HFF-Myc (cell line): ENCODE measurements around the gene RPRD1A.
"Not testable (repeated sequence)": the region's sequence is repeated elsewhere in the genome, so short reads cannot be mapped to it uniquely, and the experiment has no call there.

Experiments used
- DNase-seq: peaks from one replicate; pipeline ENCODE4 v3.0.0-alpha.2; 2011; ENCODE audit warnings: low read depth; ENCODE audit errors: extremely low read depth
- H3K4me3 ChIP-seq: replicated peaks from 2 replicates; pipeline ENCODE4 v1.5.1; 2011; ENCODE audit warnings: low read depth, mild to moderate bottlenecking, control low read depth, low read length
- TF ChIP-seq, protein P1 (sequence below): IDR thresholded peaks from 2 replicates; pipeline ENCODE4 v1.5.1; 2012; ENCODE audit warnings: mild to moderate bottlenecking, low read depth, low read length, control low read depth; ENCODE audit errors: missing control alignments

The RPRD1A gene

DNA sequence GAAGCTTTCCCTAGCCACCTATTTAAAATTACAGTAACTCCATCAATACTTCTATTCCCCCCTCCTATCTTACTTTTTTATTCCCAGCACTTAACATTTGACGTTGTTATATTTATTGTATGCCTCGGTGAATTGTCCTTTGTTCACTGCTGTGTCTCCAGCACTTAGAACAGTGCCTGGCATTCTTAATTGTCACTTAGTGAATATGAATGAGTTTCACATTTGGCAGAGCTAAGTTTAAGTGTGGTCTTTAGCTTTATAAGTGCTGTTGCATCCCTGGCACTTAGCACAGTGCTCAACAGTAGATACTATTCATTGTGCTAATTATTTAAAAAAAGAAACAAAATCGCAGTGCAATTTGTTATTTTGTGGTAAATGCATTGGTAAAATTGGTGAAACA lies 93.2 kb downstream of the RPRD1A start:
- DNase-seq: no peak
- H3K4me3 ChIP-seq: peak overlapping the region; percentile 90
- TF ChIP-seq, protein P1, sequence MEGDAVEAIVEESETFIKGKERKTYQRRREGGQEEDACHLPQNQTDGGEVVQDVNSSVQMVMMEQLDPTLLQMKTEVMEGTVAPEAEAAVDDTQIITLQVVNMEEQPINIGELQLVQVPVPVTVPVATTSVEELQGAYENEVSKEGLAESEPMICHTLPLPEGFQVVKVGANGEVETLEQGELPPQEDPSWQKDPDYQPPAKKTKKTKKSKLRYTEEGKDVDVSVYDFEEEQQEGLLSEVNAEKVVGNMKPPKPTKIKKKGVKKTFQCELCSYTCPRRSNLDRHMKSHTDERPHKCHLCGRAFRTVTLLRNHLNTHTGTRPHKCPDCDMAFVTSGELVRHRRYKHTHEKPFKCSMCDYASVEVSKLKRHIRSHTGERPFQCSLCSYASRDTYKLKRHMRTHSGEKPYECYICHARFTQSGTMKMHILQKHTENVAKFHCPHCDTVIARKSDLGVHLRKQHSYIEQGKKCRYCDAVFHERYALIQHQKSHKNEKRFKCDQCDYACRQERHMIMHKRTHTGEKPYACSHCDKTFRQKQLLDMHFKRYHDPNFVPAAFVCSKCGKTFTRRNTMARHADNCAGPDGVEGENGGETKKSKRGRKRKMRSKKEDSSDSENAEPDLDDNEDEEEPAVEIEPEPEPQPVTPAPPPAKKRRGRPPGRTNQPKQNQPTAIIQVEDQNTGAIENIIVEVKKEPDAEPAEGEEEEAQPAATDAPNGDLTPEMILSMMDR: no peak

DNA sequence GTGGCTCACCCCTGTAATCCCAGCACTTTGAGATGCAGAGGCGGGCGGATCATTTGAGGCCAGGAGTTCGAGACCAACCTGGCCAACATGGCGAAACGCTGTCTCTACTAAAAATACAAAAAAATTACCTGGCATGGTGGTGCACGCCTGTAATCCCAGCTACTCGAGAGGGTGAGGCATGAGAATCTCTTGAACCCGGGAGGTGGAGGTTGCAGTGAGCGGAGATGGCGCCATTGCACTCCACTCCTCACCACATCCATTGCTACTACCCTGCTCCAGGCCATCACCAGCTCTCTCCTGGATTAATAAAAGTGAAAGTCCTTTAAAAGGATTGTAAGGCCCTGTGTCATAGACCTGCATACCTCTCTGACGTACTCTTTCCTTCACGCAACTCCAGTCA lies 93.7 kb downstream of the RPRD1A start:
- DNase-seq: no peak
- peak overlapping the region; percentile 90 for H3K4me3 ChIP-seq

DNA sequence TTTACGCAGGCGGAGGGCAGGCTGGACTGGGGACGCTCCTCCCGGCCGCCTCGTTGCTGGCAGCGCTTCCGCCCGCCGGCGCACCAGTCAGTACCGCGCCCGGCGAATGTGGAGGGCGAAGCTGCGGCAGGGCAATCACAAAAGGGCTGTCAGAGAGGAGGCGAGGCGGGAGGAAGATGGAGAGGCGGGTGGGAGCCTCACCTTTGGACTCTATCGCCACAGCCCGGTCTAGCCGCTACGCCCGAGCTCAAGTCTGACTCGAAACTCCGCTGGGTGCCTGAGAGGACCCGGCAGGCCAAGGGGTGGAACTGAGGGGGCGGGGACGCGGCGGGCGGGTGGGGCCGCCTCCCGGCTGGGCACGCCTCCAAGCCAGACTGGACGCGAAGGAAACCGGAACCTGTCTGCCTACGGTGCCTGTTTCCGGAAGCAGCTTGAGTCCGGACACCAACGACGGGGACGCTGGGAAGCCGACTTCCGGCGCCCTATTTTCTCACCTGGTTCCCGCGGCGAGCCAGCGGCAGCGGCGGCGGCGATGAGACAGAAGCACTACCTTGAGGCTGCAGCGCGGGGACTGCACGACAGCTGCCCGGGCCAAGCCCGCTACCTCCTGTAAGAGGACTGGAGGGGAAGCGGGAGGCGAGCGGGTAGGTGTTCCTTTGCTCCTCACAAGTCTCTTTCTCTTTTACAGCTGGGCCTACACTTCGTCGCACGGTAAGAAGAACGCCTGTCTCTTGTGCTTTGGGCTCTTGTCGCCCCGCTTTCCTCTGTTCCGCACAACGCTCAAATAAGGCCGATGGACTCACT lies 95.0 kb downstream of the RPRD1A start, which contains the start of gene RMP24:
Gene RMP24 (plus strand): TSS at position 483 of the 804 bp plus-strand sequence.
- TF ChIP-seq, protein P1: no peak
- H3K4me3 ChIP-seq: peak within 1 kb of the TSS; percentile 90
- DNase-seq: peak; percentile 84

More for the DNA sequence above, 93.7 kb downstream of the RPRD1A start:
- TF ChIP-seq, protein P1: no peak

DNA sequence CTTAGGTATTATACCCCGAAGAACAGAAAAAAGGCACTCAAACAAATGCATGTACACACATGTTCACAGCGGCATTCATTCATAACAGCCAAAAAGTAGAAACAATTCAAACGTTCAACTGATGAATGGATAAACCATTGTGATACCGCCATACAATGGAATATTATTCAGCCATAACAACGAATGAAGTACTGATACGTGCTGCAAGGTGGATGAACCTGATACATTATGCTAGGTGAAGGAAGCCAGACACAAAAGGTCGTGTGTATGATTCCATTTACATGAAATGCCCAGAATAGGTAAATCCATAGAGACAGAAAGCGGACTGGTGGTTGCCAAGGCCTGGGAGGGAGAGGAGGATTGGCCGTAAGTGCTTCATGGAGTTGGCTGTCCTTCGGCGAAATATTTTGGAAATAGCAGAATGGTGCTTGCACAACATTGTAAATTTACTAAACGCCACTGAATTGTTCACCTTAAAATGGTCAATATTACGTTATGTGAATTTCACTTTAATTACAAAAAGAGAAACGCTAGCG lies 95.6 kb downstream of the RPRD1A start:
- DNase-seq: no peak
- H3K4me3 ChIP-seq: peak overlapping the region; percentile 90
- TF ChIP-seq, protein P1: no peak

DNA sequence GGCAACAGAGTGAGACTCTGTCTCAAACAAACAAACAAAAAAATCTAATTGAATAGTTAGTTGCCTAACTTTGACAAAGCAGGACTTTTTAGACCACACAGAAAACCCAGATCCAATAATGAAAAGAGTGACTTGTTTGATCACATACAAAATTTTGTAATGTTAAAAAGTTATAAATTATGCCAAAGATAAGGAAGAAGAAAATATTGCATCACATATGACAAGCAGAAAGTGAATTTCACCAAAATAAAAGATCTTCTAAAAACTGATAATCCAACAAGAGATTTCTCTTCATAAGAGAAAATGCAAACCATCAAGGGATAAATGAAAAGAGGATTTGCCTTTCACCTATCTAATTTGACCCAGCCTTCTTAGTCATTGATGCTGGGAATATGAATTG lies 97.7 kb downstream of the RPRD1A start:
- no peak for DNase-seq

DNA sequence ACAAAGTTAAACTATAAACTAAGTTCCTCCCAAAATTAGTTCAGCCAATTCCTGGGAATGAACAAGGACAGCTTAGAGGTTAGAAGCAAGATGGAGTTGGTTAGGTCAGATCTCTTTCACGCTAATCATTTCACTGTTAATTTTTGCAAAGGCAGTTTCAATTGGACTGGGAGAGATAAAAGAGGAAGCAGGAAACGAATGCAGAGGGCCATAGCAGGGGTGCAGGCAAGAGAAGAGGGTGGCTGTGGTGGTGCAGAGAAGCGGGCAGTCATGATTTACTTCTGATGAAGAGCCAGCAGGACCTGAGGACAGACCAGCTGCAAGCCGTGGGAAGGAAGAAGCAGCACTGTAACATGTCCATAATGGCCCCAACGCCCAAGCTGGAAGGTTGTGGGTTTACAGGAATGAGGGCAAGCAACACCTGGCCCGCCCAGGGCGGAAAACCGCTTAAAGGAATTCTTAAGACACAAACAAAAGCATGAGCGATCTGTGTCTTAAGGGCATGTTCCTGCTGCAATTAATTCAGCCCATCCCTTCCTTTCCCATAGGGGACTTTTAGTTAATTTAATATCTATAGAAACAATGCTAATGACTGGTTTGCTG lies 99.0 kb downstream of the RPRD1A start:
- TF ChIP-seq, protein P1: no peak
- no peak for DNase-seq
- H3K4me3 ChIP-seq: no peak overlapping the region

More for the DNA sequence above, 97.7 kb downstream of the RPRD1A start:
- H3K4me3 ChIP-seq: no peak overlapping the region
- TF ChIP-seq, protein P1: no peak

DNA sequence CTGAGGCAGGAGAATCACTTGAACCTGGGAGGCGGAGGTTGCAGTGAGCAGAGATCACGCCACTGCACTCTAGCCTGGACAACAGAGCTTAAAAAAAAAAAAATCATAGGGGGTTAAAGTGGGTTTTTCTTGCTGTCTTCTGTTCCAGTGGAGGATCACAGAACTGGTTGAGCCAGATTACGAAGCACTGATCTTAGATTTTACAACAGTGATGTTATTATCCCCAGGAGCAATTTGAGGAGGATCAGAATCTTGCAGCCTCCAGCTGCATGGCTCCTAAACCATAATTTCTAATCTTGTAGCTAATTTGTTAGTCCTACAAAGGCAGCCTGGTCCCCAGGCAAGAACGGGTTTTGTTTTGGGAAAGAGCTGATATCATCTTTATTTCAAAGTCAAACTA lies 99.5 kb downstream of the RPRD1A start:
- not testable (repeated sequence) for DNase-seq, H3K4me3 ChIP-seq
